ENCODE data around the gene CDA.

Gene CDA

GRCh38 chr1:20588634-20589225 lies at the start of gene CDA:
CDA (plus strand) TSS chr1:20589097; CDS start chr1:20589130, 33 bp downstream.
- no peak for DNase-seq (ENCODE audit: low spot score)

GRCh38 chr1:20540281-20540680 lies 48.6 kb upstream of the CDA start:
- no peak for DNase-seq (ENCODE audit: low spot score)

DNA sequence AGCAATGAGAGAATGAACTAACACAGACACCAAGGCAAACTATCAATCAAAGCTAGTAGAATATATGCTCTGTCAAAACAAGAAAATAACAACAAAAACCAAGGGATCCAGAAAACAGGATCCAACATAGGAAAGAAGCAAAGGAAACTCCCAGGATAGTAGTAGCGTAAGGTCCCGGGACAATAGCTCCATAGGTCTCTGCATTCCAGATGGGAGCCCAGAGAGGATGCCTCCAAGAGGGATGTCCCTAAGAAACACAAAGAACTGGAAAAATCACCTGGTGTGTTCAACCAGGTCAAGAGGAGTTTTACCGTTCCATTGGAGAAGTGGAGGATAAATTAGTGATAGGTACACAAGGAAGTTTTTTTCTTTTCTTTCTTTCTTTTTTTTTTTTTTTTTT lies 42.3 kb upstream of the CDA start:
- no peak for DNase-seq (ENCODE audit: low spot score)

DNA sequence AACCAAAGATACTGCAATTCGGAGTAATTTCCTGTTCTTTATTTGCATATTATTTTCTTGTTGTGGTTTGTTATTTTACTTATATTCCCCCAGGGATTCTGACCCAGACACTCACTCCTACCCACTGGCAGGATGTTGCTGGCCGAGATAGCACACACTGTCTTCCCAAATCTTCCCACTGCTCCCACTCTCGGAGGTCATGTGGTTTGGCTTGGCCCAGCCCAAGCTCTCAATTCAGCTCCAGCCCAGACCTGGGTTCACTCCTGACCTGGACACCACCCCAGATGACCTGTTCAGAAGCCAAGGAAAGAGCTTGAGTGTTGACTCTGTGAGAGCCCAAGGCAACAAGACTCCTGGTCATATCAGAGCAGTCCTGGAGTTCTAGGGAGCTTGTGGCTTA lies 37.7 kb upstream of the CDA start:
- no peak for DNase-seq (ENCODE audit: low spot score)

GRCh38 chr1:20551945-20552727 lies 36.8 kb upstream of the CDA start, which contains the start of gene FAM43B:
FAM43B (plus strand) TSS chr1:20552573; CDS start chr1:20552974, 401 bp downstream.
- peak; percentile 76 for DNase-seq (ENCODE audit: low spot score)

- no peak for DNase-seq (ENCODE audit: low spot score)
These were observed 36.0 kb upstream of the CDA start for GRCh38 chr1:20552728-20553445.

DNA sequence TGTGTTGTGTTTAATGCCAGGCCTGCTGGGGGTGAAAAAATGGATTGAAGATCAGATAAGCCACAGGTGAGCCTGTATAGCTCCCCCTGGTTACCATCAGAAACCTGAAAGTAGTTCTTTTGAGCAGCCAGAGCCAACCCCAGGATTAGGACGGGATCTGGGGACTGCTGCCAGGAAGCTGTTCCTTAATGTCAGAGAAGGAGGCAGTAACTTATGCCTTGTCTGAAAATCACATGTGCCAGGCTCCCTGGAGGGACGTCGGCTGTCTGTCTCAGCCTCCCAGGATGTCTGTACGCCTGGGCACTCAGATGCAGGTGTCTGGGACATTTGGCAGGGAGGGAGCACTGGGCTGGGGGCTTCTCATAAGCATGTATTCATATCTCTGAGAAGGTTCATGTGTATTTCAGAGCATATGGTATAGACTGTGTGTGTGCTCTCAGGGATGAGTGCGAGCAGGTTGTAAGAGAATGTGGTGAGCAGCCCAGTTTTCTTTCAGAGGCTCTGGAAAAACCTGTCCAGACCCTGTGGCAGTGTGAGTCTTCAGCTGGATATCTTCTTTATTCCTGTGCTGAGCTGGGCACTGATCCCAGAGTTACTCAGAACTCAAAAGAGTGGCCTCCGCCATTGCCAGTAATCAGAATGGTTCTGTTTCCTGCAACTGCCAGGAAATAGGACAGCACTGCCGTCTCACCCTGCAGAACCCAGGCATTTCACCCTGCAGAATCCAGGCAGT lies 33.7 kb upstream of the CDA start:
- peak; percentile 50 for DNase-seq (ENCODE audit: low spot score)

GRCh38 chr1:20555758-20556120 lies 33.2 kb upstream of the CDA start:
- DNase-seq (ENCODE audit: low spot score) = no peak

GRCh38 chr1:20558191-20558590 lies 30.7 kb upstream of the CDA start:
- peak; percentile 48 for DNase-seq (ENCODE audit: low spot score)

GRCh38 chr1:20560966-20561365 lies 27.9 kb upstream of the CDA start:
- no peak for DNase-seq (ENCODE audit: low spot score)

GRCh38 chr1:20565234-20565633 lies 23.7 kb upstream of the CDA start:
- DNase-seq (ENCODE audit: low spot score) = no peak

DNA sequence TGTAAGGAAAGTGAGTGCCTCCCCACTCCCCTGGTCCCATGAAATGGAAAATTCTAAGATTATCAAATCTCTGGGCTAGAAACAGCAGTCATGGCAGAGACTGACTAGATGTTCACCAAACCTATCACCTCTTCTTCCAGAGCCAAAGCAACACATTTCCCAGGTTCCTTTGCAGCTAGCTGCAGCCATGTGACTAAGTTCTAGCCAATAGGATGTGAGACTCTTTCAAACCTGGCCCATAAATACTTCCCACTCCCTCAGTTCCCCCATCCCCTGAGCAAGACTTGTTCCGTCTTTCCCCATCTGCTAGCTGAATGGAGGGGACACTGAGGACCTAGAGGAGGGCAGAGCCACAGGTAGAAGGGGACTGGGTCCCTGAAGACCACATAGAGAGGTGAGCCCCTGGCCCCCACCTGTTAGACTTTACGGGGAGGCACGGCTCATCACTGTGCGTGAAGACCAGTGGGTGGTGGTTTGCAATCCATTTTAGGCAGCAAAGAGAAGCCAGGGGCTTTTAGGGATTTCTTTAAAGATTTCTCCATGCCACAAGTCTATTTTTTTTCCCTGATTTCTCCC lies 19.3 kb upstream of the CDA start:
- no peak for DNase-seq (ENCODE audit: low spot score)

GRCh38 chr1:20571427-20571826 lies 17.5 kb upstream of the CDA start:
- DNase-seq (ENCODE audit: low spot score) = no peak

DNA sequence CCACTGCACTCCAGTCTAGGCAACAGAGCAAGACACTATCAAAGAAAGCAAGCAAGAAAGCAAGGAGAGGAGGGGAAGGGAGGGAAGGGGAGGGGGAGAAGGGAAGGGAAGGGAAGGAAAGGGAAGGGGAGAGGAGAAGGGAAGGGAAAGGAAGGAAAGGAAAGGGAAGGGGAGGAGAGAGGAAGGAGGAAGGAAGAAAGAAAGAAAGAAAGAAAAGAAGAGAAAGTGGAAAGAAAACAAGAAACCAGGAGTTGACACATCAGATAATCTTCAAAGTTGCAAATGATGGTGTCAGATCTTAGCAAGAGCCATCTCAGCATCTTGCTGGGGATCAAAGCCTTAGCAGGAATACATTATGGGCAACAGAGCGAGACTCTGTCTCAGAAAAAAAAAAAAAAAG lies 14.9 kb upstream of the CDA start:
- no peak for DNase-seq (ENCODE audit: low spot score)

DNA sequence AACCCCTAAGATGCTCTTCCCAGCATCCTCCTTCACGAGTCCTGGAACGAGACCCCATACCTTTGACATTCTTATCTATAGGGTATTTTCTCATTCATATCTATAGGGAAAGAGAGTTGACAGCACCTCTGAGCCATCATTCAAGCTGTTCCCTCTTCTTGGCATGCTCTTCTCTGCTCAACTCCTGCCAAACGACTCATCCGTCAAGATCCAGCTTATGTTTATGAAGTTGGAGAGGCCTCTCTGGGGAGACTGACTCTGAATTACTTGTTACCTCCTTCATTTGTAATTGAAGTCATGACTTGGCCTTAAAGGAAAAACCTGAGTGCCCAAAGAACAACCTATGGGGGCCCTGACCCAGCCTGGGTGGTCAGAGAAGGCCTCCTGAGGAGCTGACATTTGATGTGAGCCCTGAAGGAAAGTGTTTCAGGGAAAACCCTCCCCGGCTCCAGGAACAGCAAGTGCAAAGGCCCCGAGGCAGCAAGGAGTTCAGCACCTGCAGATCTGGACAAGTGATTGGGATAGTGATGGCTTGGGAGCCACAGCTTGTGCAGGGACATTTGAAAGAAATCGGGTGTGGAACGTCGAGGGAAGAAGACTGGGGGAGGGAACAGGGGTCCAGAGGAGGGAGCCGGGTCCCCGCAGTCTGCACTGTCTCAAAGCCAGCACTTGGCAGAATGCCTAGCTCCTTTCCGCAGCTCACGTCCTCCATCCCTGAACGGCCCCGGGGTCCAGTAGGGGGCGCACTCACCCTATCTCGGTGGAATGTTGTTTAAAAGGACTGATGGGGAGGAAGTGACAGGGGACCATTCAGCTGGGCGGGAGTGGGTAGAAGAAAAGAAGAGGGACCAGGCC lies 14.0 kb upstream of the CDA start:
- DNase-seq (ENCODE audit: low spot score) = peak; percentile 64

- DNase-seq (ENCODE audit: low spot score) = no peak
These were observed 13.2 kb upstream of the CDA start for GRCh38 chr1:20575541-20576336.

DNA sequence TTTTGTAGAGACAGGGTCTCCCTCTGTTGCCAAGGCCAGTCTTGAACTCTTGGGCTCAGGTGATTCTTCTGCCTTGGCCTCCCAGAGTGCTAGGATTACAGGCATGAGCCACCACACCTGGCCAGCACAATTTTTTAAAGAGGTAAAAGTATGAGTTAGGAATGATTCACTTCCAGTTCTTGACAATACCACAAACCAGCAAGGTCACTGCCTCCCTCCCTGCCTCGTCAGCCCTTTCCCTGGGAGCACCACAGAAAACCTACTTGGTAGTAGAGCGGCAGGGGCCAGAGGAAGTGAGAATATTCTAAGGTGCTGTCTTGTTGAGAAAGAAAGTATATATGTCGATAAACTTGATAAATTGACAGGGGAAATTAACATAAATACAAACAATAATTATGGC lies 10.8 kb upstream of the CDA start:
- DNase-seq (ENCODE audit: low spot score) = no peak

DNA sequence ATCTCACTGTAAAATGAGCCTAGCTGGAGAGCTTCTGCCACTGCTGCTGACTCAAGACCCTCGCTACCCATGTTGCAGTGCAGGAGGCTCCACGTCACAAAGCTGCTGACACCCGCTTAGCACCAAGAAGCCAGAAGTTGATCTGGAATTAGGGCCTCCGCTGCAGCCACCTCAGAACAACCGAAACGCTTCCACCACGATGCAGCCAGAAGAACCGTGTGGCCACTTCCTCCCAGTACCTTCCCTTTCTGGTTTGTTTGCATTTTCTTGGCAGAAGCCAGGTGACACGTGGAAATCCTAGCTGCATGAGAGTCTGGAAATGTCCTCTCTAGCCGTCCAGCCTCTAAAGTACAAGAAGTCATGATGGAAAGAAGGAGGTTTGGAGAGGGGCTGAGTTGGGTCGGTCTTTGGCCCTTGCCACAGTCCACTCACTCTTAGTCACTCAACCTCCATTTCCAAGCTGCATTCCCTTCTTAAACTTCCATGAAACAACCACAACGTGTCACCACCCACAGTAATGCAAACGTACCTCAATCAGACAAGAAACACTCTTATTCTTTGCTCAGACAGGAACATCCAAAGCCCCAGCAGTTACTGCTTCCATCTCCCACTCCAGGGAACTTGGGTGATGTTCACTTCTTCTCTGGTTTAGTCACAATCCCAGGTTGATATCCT lies 10.0 kb upstream of the CDA start:
- no peak for DNase-seq (ENCODE audit: low spot score)

DNA sequence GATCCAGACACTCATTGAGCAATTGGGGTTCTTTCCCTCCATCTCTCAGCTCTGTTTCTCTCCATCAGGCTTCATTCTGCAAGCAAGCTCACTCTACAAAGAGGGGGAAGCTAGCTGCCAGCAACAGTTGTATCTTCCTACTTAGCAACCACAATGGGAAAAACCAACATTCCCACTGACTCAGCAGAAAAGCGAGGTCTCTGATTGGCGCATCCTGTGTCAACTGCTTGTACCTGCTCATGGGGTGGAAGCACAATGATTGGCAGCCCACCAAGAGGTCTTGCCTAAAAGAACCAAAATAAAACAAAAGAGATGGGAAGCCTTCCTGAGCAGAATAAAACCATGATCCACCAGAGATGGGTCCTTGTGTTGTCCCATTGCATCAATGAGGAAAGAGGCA lies 4.0 kb upstream of the CDA start:
- DNase-seq (ENCODE audit: low spot score) = no peak

Measured in Ammon's horn (tissue), 1 donor.